DMS114 treated with DMSO at 0.1 percent for 48 hours (cell line): Measurements from ENCODE around the gene EVI5L.
"Not testable (repeated sequence)": the region's sequence is repeated elsewhere in the genome, so short reads cannot be mapped to it uniquely, and the experiment has no call there.

ENCODE experiments used
- DNase-seq: peaks from one replicate; lab custom pipeline; 2025; ENCODE audit not compliant: unreplicated experiment; lab: John Stamatoyannopoulos, UW

Gene EVI5L

GRCh38 chr19:7871437-7872305, 41.7 kb downstream of the EVI5L start:
- peak; percentile 79 for DNase-seq

GRCh38 chr19:7872306-7873204, 42.5 kb downstream of the EVI5L start:
- no peak for DNase-seq

DNA sequence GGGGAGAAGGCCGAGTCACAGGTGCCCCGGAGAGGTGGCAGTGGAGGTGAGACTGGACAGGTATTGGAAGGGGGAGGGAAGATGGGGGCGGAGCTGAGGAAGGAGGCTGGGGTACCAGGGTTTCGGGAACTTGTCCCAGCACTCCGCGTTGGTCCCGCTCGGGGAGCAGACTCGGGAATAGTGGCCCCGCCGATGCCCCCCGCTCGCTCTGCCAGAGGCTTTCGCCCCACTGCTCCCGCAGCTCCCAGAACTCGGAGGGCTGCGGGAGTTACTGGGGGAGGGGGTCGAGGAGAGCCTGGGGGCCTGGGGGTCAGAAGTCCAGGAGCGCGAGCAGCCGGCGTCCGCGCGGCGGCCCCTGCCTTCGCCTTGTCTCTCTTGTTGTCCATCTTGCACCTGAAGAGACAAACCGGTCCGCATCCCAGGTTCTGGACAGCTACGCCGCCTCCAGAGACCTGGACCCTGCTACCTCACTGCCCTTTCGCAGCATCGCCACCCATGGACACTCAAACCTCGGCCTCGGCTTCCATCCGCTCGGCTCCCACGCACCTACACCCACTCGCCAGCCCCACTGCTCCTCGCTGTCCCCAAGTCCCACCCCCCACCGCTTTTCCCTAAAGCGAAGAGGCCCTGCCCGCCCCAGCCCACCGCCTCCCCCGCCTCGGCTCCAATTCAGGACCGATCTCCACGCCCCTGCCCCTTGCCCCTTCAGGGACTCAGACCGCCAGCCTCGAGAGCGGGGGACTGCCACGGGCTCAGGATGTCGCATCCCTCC, 43.5 kb downstream of the EVI5L start:
- no peak for DNase-seq

GRCh38 chr19:7874076-7874896, 44.3 kb downstream of the EVI5L start, which contains the start of gene PRR36:
PRR36 (minus strand) TSS chr19:7874390; CDS start chr19:7873689, 701 bp downstream.
- peak; percentile 49 for DNase-seq

DNA sequence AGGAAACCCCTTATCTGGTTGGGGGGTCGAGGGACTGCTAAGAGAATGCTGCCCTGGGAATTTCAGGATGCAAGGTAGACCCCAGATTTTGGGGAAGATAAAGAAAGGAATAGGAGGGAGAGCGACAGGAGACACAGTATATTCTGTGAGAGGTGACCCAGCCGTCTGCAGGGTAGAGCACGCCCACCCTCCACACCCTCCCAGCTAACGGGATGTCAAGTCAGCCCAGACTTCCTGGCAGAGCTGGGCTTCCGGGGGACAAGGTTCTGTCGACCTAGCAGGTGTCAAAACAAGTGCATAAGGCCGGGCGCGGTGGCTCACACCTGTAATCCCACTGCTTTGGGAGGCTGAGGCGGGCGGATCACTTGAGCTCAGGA, 44.9 kb downstream of the EVI5L start:
- no peak for DNase-seq

- no peak for DNase-seq
Observed at GRCh38 chr19:7877249-7877836, 47.3 kb downstream of the EVI5L start.

GRCh38 chr19:7879111-7879807, 49.2 kb downstream of the EVI5L start:
- DNase-seq: no peak

DNA sequence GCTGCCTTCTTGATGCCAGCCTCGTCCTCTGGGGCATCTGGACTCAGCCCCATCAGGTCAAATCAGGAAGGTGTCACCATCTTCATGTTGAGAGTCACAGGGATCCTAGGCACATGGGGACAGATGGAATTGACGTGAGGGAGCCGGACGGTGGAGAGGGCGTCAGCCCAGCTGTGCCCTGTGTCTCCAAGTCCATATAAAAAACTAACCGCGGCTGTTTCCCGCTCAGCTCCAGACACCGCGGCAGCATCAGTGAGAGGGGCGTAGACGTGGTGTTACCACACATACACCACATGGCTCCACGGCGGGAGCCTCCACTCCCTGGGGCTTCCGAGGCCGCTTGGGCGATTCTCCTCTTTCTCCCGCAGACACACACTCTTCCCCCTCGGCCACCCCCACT, 49.8 kb downstream of the EVI5L start:
- DNase-seq: no peak

GRCh38 chr19:7881910-7882309, 51.9 kb downstream of the EVI5L start:
- no peak for DNase-seq

DNA sequence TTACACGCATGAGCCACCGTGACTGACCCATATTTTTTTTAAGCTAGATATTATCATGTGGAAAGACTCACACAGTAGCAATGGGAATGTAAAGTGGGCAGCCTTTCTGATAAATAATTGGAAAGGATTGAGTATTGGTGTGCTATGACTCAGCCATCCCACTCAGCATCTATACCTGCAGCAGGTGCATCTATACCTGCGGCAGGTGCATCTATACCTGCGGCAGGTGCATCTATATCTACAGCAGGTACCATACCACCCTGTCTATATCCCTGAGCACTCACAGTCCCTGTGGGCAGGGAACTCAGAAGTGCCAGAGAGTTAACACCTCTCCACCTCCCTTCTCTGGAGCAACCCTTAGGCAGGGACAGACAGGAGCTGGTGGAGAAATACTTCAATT, 53.1 kb downstream of the EVI5L start:
- no peak for DNase-seq

DNA sequence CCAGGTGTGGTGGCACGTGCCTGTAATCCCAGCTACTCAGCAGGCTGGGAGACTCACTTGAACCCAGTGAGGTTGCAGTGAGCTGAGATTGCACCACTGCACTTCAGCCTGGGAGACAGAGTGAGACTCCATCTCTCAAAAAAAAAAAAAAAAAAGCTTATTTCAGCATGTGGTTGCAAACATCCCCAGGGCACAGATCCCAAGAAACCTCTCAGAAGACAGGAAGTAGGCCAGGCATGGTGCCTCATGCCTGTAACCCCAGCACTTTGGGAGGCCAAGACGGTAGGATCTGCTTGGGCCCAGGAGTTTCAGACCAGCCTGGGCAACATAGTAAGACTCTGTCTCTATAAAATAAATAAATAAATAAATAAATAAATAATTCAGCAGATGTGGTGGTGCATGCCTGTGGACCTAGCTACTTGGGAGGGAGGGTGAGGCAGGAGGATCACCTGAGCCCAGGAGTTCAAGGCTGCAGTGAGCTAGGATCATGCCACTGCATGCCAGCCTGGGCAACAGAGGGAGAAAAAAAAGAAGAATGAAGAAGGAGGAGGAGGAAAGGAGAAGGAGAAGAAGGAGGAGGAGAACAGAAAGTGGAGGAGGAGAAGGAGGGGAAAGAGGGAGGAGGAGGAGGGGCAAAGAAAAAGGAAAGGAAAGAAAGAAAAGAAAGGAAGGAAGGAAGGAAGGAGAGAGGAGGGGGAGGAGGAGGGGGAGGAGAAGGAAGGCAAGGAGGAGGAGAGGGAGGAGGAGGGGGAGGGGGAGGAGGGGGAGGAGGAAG, 54.0 kb downstream of the EVI5L start:
- DNase-seq: no peak

DNA sequence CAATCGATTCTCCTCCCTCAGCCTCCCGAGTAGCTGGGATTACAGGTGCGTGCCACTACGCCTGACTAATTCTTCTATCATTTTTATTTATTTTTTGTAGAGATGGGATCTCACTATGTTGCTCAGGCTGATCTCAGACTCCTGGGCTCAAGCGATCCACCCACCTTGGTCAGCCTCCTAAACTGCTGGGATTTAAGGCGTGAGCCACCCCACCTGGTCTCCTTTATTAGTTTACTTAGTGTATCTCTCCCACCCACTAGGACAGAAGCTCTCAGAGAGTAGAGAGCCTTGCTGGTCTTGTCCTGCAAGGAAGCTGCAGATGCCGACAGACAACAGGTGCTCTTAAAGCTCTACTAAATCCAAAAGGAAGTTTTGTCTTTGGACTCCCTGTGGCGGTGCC, 55.8 kb downstream of the EVI5L start:
- no peak for DNase-seq

DNA sequence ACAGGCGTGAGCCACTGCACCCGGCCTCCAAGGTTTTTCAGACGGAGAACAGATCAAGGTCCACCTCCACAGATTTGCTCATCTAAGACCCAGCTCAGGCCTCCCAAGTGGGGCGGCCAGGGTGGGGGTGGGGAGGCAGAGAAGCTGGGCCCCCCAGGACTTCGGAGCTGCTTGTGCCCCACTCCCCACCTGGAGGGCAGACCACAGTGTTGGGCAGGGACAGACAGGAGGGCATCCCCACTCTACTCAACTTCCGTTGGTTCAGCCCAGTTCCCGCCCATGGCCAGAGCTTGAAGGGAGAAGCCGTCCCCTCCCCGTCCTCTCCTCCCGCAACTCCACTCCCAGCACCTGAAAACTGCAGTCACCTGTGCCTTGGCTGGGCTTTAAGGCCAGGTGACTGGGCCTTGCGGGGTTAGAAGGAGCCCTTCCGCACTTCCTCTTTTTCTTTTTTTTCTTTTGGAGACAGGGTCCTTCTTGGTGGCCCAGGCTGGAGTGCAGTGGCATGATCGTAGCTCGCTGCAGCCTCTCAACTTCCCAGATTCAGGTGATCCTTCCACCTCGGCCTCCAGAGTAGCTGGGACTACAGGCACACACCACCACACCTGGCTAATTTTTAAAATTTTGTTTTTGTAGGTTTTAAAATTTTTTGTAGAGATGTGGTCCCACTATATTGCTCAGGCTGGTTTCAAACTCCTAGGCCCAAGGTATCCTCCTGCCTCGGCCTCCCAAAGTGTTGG, 57.6 kb downstream of the EVI5L start:
- no peak for DNase-seq

- no peak for DNase-seq
Observed at GRCh38 chr19:7888145-7888825, 58.3 kb downstream of the EVI5L start, which contains the start of gene LRRC8E. LRRC8E (plus strand) TSS chr19:7888510; CDS start chr19:7895604, 7,094 bp downstream.

- DNase-seq: no peak
Observed at GRCh38 chr19:7888826-7889217, 58.8 kb downstream of the EVI5L start.

DNA sequence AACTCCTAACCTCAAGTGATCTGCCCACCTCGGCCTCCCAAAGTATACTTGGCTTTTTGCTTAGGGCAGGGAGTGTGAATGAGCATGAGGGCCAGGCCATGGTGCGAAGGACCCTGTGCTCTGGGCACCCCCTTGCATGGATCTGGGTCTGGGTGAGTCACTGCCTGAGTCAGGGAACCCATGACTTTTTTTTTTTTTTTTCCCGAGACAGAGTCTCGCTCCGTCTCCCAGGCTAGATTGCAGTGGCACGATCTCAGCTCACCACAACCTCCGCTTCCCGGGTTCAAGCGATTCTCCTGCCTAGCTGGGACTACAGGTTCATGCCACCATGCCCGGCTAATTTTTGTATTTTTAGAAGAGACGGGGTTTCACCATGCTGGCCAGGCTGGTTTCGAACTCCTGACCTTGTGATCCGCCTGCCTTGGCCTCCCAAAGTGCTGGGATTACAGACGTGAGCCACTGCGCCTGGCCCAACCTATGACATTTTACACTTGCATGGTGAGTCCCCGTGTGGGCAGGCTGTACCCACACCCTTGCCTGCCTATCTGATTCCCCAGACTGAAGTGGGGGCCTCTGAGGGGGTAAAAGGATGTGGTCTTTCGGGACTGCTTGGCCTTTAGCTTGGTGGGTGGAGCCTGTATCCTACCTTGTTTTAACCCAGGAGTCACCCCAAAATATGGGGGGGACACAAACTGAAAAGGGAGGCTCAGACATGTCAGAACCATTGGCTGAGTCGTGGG, 63.5 kb downstream of the EVI5L start:
- not testable (repeated sequence) for DNase-seq
